Stimulated activated CD8-positive, alpha-beta memory T cell treated with anti-CD3 and anti-CD28 coated beads, Interleukin-2, amount 100 ng/mL, for 48 hours (primary cell): ENCODE measurements around the gene SPDYE2.
"Not testable (repeated sequence)": the region's sequence is repeated elsewhere in the genome, so short reads cannot be mapped to it uniquely, and the experiment has no call there.

ENCODE experiments used
- DNase-seq, 2 donors: peaks; one replicate each; pipeline ENCODE4 v3.0.0-alpha.2; 2020; ENCODE audit warnings: low read depth in 2 of 2

Gene SPDYE2, protein sequence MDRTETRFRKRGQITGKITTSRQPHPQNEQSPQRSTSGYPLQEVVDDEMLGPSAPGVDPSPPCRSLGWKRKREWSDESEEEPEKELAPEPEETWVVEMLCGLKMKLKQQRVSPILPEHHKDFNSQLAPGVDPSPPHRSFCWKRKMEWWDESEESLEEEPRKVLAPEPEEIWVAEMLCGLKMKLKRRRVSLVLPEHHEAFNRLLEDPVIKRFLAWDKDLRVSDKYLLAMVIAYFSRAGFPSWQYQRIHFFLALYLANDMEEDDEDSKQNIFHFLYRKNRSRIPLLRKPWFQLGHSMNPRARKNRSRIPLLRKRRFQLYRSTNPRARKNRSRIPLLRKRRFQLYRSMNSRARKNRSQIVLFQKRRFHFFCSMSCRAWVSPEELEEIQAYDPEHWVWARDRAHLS

DNA sequence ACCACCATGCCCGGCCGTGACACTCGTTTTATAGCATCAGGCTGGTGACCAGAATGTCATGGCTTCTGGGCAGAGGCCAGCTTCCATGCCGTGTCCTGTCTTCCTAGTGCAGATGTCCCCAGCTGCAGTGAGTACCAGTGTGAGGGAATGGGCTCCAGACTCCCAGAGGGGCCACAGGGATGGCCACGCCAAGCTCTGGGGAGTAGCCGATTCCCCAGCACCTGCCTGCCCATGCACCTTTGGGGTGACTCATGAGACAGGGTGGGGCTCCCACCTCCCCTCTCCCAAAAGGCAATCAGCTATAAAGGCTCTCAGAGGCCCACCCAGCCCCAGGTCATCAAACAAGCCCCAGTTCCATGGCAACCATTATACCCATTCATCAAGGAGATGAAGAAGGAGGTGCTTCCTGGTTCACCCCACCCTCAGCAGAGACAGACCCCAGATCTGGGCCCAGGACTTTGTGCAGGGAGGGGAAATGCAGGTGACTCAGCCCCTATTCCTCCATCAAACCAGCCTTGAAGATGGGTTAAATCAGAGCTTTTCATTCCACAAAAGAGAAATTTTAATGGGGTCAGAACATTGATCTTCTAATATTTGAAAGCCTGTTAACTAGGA, at the start of gene SPDYE2:
Gene SPDYE2 (plus strand): TSS at position 419 of the 615 bp plus-strand sequence. CDS start 2,030 bp downstream, outside the sequence.
- not testable (repeated sequence) for DNase-seq

DNA sequence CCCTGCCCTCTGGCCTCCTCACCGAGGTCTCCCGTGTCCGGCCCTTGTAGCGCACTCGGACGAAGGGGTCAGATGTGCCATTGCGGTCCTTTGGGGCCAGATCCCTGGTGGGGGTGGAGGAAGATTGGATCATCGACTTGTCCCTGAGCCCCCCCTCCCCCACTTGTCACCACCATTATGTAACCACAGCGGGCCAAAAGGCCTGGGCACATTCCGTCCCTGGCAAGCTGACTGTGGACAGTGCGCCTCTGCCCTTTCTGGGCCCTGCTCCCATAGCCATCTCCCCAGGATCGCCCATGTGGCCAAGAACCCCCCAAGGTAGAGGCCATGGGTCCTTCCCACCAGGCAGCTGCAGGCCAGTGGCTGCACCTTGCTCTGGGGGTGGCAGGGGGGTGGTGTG, 47.9 kb upstream of the SPDYE2 start:
- DNase-seq, result not testable (repeated sequence)

DNA sequence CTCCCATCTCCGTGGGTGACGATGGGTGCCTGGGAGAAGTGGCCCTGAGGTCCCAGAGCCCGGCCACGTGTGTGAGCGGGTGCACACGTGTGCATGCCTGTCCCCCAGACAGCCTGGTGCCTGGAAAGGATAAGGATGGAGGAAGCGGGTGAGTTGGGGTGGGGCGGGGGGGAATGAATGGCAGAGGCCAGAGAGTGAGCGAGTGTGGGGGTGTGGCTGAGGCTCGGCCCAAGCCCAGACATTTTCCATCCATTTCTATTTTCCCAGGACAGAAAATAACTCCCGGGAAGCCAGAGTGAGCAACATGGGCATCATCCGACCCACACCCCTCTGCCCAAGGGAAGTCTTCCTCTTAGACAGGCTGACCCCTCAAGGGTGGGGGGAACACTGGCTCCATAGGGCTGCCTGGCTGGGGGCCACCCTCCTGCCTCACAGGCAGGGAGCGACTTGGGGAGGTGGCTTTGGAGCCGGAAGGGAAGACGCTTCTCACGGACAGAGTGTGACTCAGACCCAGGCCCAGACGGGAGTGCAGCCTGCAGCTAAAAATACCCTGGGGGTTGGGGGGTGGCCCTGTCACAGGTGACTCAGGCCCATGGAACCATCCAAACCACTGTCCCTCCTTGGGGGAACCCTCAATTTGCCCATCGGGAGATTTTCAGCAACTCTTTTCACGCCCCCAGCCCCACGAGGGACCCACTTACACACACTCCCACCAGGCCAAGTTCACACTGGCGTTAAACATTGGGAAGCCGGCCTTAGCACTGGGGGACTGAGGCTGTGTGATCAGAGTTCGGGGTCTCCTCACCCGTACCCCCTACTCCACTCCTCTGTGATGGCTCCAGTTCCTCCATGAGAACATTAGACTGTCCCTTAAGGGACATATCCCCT, 45.5 kb upstream of the SPDYE2 start:
- DNase-seq, result not testable (repeated sequence)

GRCh38 chr7:102507410-102508088, 43.5 kb upstream of the SPDYE2 start:
- DNase-seq, result not testable (repeated sequence)

DNA sequence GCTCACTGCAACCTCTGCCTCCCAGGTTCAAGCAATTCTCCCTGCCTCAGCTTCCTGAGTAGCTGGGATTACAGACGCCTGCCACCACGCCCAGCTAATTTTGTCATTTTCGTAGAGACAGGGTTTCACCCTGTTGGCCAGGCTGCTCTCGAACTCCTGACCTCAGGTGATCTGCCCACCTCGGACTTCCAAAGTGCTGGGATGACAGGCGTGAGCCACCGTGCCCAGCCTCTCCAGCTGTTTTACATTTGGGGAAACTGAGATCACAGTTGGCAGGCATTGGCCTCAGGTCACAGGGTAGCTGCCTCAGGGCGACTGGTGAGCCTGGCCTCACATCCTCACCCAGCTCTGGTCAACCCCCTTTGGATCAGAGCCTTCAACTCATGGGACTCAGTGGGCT, 40.5 kb upstream of the SPDYE2 start:
- DNase-seq, result not testable (repeated sequence)

DNA sequence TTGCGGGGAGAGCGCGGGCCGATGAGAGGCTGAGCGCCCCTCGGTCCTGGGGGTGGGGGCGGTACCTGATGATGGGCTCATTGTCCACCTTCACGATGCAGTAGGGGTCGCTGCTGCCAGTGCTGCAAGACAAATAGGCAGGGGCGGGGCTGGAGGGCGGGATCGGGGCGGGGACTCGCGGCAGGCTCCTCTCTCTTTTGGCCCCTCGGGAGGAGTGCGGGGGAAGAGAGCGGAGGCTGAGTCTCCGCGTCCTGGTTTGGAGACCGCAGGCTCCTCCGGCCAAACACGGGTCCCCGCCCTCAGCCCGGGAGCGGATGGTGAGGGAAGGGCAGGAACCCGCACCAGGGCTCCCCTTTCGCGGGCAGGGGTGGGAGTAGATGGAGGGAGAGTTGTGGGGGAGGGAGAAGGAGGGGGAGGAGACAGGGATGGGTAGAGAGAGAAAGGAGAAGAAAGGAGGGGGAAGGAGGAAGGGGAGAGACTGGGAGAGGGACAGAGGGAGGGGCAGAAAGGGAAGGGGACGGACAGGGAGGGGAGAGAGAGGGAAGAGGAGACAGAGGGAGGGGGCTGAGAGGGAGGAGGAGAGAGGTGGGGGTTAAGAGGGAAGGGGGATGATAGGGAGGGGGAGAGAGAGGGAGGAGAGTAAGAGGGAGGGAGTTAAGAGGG, 39.0 kb upstream of the SPDYE2 start:
- not testable (repeated sequence) for DNase-seq

DNA sequence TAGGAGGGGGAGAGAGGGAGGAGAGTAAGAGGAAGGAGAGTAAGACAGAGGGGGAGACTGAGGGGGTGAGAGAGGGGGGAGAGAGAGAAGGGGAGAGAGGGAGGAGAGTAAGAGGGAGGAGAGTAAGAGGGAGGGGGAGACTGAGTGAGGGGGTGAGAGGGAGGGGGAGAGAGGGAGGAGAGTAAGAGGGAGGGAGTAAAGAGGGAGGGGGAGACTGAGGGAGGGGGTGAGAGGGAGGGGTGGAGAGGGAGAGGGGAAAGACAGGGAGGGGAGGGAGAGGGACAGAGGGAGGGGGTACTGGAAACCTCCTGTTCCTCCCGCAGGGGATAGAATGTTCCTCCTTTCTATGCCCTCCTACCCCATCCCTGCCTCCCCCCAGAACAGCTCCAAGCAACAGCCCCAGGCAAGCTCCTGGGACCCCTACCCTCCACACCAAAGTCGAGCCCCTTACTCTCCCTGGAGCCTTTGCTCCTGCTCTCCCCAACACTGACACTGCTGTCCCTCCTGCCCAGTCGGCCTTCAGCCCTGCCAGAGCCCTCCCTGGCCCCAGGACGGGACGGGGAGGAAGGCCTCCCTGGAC, 38.3 kb upstream of the SPDYE2 start:
- DNase-seq, result not testable (repeated sequence)

- not testable (repeated sequence) for DNase-seq
These were observed 35.9 kb upstream of the SPDYE2 start for GRCh38 chr7:102514881-102515721.

- not testable (repeated sequence) for DNase-seq
These were observed 35.1 kb upstream of the SPDYE2 start for GRCh38 chr7:102515889-102516288.

GRCh38 chr7:102516951-102517350, 34.1 kb upstream of the SPDYE2 start:
- DNase-seq, result not testable (repeated sequence)

DNA sequence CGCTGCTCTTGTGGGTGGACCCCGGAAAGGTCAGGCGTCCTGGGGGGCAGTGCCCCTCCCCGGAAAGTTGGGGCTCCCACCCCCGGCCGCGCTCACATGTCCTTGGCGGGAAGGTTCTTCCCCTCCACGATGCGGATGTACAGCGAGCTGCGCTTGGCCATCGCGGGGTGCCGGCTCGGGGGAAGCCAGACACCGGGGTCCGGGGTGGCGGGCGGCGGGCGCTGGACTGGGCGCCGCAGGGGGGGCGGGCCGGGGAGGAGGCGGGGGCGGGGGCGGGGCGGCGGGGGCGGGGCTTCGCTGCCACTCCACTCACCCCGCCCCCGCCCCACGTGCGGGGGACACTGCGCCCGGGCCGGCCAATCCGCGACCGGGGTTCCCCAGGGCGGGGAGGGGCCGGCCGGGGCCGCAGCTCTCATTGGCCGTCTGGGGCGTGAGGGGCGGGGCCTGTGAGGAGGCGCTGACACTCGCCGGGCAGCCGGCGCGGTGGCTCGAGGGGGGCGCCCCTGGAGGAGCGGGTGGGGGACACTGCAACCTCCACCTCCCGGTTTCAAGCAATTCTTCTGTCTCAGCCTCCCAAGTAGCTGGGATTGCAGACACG, 33.4 kb upstream of the SPDYE2 start, which contains the start of gene RASA4B:
Gene RASA4B (minus strand): TSS at position 228 of the 598 bp plus-strand sequence. CDS start 67 bp downstream, at position 161.
- DNase-seq, result not testable (repeated sequence)

- not testable (repeated sequence) for DNase-seq
These were observed 30.2 kb upstream of the SPDYE2 start for GRCh38 chr7:102520797-102521196.

- DNase-seq, result not testable (repeated sequence)
These were observed 26.2 kb upstream of the SPDYE2 start for GRCh38 chr7:102524803-102525202.

- not testable (repeated sequence) for DNase-seq
These were observed 23.8 kb upstream of the SPDYE2 start for GRCh38 chr7:102527182-102527581.

DNA sequence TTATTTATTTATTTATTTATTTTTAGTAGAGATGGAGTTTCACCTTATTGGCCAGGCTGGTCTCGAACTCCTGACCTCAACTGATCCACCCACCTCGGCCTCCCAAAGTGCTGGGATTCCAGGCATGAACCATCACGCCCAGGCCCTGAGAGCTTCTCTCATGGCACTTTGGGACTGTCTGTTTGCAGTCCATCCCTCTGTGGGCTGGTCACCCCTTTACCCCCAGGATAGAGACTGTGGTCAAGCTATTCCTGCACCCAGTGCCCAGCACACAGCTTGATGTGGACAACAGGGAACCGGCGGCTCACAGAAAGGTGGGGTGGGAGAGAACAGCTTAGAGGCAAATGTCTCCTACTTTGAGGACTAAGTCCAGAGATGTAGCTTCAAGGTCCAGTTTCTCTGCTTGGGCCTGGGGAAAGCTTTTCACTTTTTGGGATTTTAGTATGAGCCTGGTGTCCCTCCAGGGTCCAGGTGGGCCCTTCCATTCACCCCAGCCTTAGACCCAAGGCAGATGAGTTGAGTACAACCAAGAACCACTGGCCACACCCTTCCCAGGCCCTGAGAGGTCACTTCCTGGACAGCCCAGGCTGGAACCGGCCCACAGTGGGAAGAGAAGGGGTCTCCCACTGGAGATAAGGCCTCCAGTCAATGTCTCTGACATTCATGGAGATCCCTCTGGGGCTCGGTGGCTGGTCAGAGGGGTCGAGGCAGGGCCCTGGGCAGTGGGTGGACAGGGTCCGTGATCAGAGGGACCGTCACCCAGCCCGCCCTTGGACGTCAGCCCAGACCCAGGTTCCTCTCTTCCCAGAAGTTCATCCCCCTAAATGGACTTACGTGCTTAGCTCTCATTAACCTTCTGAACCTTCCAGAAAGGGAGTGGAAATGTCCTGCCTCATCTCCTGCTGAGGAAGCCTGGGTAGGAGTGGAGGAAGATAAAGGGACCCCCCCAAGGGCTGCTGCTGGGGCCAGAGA, 22.9 kb upstream of the SPDYE2 start:
- DNase-seq, result not testable (repeated sequence)

DNA sequence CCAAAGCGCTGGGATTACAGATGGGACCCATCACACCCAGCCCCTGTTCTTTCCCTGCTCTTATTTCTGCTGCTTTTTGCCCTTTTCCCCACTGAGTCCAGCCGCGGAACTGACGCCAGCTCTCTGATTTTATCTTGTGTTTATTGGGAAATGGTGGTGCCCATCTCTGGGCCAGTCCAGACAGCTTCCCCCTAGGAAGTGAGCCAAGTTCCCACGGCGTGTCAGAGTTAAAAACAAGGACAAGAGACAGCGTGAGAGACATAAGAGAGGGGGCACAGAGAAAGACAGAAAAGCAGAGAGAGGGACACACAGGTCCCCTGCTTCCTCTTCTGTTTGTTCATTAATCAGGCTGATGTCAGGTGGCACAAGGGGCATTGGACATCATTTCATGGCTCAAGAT, 19.4 kb upstream of the SPDYE2 start:
- DNase-seq, result not testable (repeated sequence)

- DNase-seq, result not testable (repeated sequence)
These were observed 18.9 kb upstream of the SPDYE2 start for GRCh38 chr7:102532127-102532526.
